ENCODE results near the gene C3orf22. TPM values are rescaled to one million over a fixed set of nuclear protein-coding genes. Genes with fewer than 3 reads are reported as not detected.

The C3orf22 gene
- total RNA-seq, 1 donor = not detected

DNA sequence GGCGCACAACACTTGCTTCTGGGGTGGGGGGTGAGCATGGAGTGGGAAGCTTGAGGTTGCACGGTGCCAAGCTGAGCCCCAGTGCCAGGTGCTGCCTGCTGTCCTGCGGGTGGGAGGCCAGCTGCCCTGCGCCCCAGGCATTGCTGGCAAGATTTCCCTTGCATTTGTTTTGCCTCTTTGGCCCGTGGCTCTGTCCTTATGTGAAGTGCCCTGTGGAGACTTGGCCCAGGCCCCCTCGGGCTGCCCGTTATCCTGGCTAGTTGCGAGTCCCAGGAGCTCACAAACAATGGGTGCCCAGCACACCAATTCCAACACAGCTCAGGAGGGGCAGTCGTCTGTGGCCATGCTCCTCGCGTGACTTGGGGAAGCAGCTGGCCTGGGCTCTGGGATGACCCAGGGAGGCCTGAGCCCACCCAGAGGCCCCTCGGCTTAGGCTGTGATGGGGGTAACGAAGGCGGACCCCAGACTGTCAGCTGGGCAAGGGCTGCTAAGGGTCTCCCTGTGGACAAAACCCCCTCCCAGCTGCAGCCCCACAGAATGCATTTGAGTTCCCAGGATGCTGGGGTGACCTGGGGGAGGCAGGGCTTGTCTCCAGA lies 5.9 kb downstream of the C3orf22 start:
- no peak for DNase-seq (ENCODE audit: low read depth)

DNA sequence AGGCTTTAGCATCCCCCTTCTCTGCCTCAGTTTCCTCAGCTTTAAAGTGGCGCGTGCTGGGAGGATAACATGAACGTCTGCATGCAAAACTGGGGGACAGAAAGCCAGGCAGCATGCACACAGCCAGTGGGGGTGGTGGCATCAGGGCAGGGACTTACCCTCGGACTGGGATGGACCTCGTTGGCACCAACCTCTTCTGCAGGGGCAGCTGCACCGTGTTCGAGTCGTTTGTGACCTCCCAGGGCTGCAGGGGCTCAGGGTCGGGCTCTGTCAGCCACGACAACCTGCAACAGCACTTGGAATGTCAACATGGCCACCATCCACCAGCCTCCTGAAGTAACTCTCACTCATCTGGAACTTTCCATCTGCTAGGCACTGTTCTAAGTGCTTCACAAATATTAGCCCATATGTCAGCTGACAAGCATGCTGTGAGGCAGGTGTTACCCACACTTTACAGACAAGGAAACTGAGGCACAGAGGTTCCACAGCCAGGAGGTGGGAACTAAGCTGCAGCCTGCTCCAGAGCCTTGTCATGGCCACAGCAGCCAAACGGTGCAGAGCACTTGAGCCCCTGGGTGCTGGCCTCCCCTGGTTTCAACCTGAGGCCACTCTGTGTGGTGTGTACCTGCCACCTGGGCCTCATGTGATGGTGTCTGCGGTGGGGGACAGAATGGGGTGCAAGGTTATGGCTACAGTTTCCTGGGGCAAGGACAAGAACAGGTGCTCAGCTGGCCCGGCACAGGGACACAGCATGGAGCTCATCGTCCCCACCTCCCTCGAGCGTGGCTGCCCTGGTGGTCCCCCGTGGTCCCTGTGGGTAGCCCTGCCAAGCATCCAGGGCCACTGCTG lies 6.7 kb downstream of the C3orf22 start:
- DNase-seq (ENCODE audit: low read depth) = no peak
- TF ChIP-seq, protein P1, sequence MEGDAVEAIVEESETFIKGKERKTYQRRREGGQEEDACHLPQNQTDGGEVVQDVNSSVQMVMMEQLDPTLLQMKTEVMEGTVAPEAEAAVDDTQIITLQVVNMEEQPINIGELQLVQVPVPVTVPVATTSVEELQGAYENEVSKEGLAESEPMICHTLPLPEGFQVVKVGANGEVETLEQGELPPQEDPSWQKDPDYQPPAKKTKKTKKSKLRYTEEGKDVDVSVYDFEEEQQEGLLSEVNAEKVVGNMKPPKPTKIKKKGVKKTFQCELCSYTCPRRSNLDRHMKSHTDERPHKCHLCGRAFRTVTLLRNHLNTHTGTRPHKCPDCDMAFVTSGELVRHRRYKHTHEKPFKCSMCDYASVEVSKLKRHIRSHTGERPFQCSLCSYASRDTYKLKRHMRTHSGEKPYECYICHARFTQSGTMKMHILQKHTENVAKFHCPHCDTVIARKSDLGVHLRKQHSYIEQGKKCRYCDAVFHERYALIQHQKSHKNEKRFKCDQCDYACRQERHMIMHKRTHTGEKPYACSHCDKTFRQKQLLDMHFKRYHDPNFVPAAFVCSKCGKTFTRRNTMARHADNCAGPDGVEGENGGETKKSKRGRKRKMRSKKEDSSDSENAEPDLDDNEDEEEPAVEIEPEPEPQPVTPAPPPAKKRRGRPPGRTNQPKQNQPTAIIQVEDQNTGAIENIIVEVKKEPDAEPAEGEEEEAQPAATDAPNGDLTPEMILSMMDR (IDR thresholded peaks at IDR 0.05; ENCODE audit: insufficient read depth, low read depth, low read length) = no peak
- no peak overlapping the region for H3K4me3 ChIP-seq (ENCODE audit: low read depth, low read length)

More for the DNA sequence above, 5.9 kb downstream of the C3orf22 start:
- H3K4me3 ChIP-seq (ENCODE audit: low read depth, low read length) = no peak overlapping the region
- TF ChIP-seq, protein P1 (IDR thresholded peaks at IDR 0.05; ENCODE audit: insufficient read depth, low read depth, low read length) = no peak

DNA sequence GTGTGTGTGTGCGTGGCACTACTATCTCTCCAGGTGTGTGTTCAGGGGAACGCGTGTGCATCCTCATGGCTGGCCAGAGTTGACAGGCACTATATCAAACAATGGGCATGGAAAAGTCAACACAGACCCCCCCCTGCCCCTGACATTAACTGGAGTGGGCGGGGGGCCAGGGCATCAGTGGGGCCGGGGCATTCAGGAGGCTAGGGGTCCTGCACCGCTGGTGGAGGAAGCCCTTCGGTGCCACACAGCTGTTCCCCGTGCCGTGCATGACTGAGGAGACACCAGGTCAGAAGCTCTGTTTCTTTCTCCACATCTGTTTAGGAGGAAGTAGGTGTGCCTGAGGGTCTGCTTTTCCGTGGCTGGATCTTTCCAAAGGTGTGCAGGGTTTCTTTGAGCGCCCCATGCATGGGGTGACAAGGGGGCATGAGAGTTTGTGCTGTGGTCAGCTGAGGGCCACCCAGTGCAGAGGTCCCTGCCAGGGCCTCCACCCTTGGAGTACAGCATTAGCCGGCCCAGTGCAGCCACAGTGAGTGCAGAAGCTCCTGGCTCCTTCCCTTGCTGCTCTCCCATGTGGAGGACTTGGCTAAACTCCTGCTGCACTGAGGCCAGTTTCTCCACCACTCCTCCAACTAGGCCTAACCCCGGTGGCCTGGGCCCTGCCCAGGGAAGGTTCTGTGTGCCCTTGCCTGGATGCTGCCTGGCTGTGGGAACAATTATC lies 7.5 kb downstream of the C3orf22 start:
- no peak overlapping the region for H3K4me3 ChIP-seq (ENCODE audit: low read depth, low read length)
- DNase-seq (ENCODE audit: low read depth) = no peak
- TF ChIP-seq, protein P1 (IDR thresholded peaks at IDR 0.05; ENCODE audit: insufficient read depth, low read depth, low read length) = no peak

DNA sequence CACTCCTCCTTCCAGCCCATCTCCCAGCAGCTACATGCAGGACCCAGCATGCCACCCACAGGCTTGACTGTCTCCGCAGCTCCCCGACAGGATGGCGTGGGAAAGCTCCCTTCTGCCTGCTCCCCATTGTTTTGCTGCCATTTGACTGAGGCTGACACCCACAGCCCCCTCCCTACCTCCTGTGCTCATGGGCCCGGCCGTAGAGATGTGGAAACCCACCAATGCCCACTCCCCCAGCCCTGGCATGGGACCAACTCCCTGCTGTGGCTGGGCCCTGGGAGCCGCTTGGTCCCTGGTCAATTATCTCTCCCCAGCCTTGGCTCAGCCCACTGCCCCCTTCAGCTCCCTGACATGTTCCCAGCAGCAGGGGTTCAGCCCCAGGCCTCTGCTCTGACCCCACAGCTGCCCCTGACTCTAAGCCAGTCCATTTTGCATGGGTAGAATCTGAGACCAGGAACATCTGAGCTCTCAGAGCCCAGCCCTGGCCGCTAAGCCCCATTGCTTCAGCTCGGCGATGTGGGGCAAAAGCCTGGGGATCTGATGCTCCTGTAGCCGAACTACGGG lies 8.2 kb downstream of the C3orf22 start:
- TF ChIP-seq, protein P1 (IDR thresholded peaks at IDR 0.05; ENCODE audit: insufficient read depth, low read depth, low read length) = no peak
- DNase-seq (ENCODE audit: low read depth) = no peak
- no peak overlapping the region for H3K4me3 ChIP-seq (ENCODE audit: low read depth, low read length)

DNA sequence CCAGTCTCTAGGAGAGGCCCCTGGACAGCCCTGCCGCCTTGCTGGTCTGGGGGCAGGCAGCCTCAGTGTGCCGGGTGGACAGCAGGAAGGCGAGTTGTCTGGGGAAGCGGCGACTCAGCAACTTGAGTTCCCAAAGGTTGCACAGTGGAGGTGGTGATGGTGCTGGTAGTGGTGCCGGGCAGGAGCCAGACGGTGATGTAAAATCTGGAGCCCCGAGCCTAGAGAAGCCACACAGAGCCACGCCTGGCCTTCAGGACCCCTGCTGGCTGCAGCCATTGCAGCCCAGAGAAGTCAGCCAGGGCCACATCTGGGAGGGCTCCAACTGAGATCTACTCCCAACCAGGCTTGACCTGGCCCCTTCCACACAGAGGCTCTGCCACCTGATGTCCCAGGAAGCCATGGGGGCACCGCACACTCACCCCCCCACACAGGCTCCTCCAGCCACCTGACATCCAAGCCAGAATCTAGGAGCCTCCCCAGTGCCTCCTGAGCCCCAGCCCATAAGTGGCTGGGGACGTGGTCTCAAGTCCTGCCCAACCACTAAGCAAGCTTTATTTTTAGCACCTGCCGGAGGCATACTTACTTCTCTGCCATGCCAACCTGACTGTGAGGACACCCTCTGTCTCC lies 8.8 kb downstream of the C3orf22 start:
- H3K4me3 ChIP-seq (ENCODE audit: low read depth, low read length) = no peak overlapping the region
- TF ChIP-seq, protein P1 (IDR thresholded peaks at IDR 0.05; ENCODE audit: insufficient read depth, low read depth, low read length) = no peak
- no peak for DNase-seq (ENCODE audit: low read depth)
